Endodermal cell (in vitro differentiated cells): ENCODE measurements around the gene CELF4. TPM values are rescaled to one million over a fixed set of nuclear protein-coding genes. Genes with fewer than 3 reads are reported as not detected.

Experiments used
- DNase-seq: peaks from one replicate; pipeline ENCODE4 v3.0.0-alpha.2; 2017
- H3K27ac ChIP-seq: 2 replicates; pipeline ENCODE4 v1.5.1; 2013; ENCODE audit warnings: mild to moderate bottlenecking, low read depth, low read length, moderate library complexity
- H3K27me3 ChIP-seq: 2 replicates; pipeline ENCODE4 v1.6.1; 2013; ENCODE audit warnings: mild to moderate bottlenecking, low read length, moderate library complexity; ENCODE audit not compliant: insufficient read depth, control insufficient read depth, poor library complexity, severe bottlenecking
- H3K36me3 ChIP-seq: 2 replicates; pipeline ENCODE4 v1.7.0; 2013; ENCODE audit warnings: mild to moderate bottlenecking, low read length, moderate library complexity; ENCODE audit not compliant: control insufficient read depth, insufficient read depth
- H3K4me1 ChIP-seq: one replicate; pipeline ENCODE4 v1.7.0; 2013; ENCODE audit warnings: low read length; ENCODE audit not compliant: control insufficient read depth, insufficient read depth
- H3K4me3 ChIP-seq: 2 replicates; pipeline ENCODE4 v1.5.1; 2013; ENCODE audit warnings: mild to moderate bottlenecking, low read length, moderate library complexity
- H3K9ac ChIP-seq: 2 replicates; pipeline ENCODE4 v1.6.1; 2013; ENCODE audit warnings: mild to moderate bottlenecking, low read length, moderate library complexity; ENCODE audit not compliant: poor library complexity, severe bottlenecking; ENCODE audit errors: extremely low read depth
- H3K9me3 ChIP-seq: 2 replicates; pipeline ENCODE4 v1.6.1; 2013; ENCODE audit warnings: mild to moderate bottlenecking, low read length, moderate library complexity; ENCODE audit not compliant: control insufficient read depth
- H3K27ac Mint-ChIP-seq: 2 replicates; pipeline ENCODE4 v1.8.0; 2020; ENCODE audit warnings: mixed read lengths
- H3K27me3 Mint-ChIP-seq: 2 replicates; pipeline ENCODE4 v1.8.0; 2021; ENCODE audit warnings: mild to moderate bottlenecking, mixed read lengths; ENCODE audit not compliant: insufficient read depth
- H3K36me3 Mint-ChIP-seq: 2 replicates; pipeline ENCODE4 v1.8.0; 2020; ENCODE audit warnings: low read depth, mixed read lengths
- H3K4me1 Mint-ChIP-seq: 2 replicates; pipeline ENCODE4 v1.8.0; 2020; ENCODE audit warnings: mixed read lengths
- H3K4me3 Mint-ChIP-seq: 2 replicates; pipeline ENCODE4 v1.8.0; 2020; ENCODE audit warnings: mild to moderate bottlenecking, moderate library complexity, mixed read lengths
- H3K9me3 Mint-ChIP-seq: 2 replicates; pipeline ENCODE4 v1.8.0; 2020; ENCODE audit warnings: mild to moderate bottlenecking, mixed read lengths
- CTCF ChIP-seq: fragments of 200-600 bp; sonication (generic); conservative IDR thresholded peaks from 2 replicates; pipeline ENCODE4 v1.5.0; 2021; ENCODE audit warnings: antibody characterized with exemption, mild to moderate bottlenecking
- WGBS, 2 experiments: methylation state at CpG; one replicate each; pipeline versions ENCODE4 v1.1.5 to v1.1.7; 2013; ENCODE audit warnings: missing lambda C conversion rate in 2 of 2, mixed read lengths in 1 of 2; ENCODE audit not compliant: insufficient coverage in 1 of 2, insufficient read length in 1 of 2; 5-methylcytosine and 5-hydroxymethylcytosine counted together
- total RNA-seq, 2 donors: library from RNA; stranded (reverse); fragmentation: NEBNext Ultra II Directional in 1 of 2; extraction: Animal tissue kit (Norgen Biotek cat#: 25700) in 1 of 2; gene quantifications; 2 replicates in 1 of 2; 3 replicates in 1 of 2; pipeline ENCODE4 v1.2.1, GENCODE V29; 2021

Gene CELF4
- total RNA-seq, 2 donors from 2014 or later, result 5.7 to 6.7 TPM

GRCh38 chr18:37309861-37310260 lies 255.7 kb downstream of the CELF4 start:
- Histone ChIP-seq H3K9me3 (no peaks in the 10 kb centered on the region), H3K27me3 (no peaks in the 10 kb centered on the region), H3K4me1 (no peaks in the 10 kb centered on the region), H3K36me3 (no peaks in the 10 kb centered on the region), H3K27ac (no peak overlapping the region), H3K4me3 (no peak overlapping the region), H3K9ac (no peak overlapping the region)
- no peak for TF ChIP-seq CTCF
- no peak for DNase-seq
- no peaks in the 10 kb centered on the region for H3K9me3 Mint-ChIP-seq
- H3K27ac Mint-ChIP-seq, result no peak overlapping the region
- H3K4me3 Mint-ChIP-seq, result no peak overlapping the region
- no peaks in the 10 kb centered on the region for H3K27me3 Mint-ChIP-seq
- WGBS, 2 experiments, result 92 to 100% methylated on average over 2 to 3 of the region's 3 CpGs
- H3K4me1 Mint-ChIP-seq, result no peaks in the 10 kb centered on the region
- H3K36me3 Mint-ChIP-seq, result no peaks in the 10 kb centered on the region

DNA sequence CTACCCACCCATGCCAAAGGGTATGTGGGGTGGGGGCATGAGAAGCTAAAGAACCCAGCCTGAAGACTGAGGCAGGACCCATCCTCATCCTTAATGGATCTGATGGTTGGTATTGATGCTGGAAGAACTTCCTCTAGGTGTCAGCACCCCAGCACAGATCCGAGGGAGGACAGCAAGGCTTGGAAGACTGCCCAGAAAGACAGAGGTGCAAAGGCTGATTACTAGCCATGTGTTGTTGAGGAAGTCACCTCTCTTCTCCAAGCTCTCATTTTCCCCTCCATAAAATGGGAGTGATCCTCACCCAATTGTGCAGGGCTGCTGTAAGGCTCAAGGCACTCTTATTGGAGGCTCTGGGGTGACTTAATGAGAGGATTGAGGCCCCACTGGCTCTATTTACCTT lies 256.5 kb downstream of the CELF4 start:
- H3K9me3 Mint-ChIP-seq, result no peaks in the 10 kb centered on the region

GRCh38 chr18:37307181-37307580 lies 258.4 kb downstream of the CELF4 start:
- Histone ChIP-seq H3K9me3 (no peaks in the 10 kb centered on the region), H3K4me3 (no peak overlapping the region), H3K9ac (no peak overlapping the region), H3K27ac (no peak overlapping the region), H3K36me3 (no peaks in the 10 kb centered on the region), H3K4me1 (no peaks in the 10 kb centered on the region), H3K27me3 (no peaks in the 10 kb centered on the region)
- Mint-ChIP-seq H3K36me3 (no peaks in the 10 kb centered on the region), H3K27ac (no peak overlapping the region), H3K4me1 (no peaks in the 10 kb centered on the region), H3K4me3 (no peak overlapping the region), H3K27me3 (no peaks in the 10 kb centered on the region), H3K9me3 (no peaks in the 10 kb centered on the region)
- WGBS, 2 experiments, result 98 to 100% methylated on average over 1 to 8 of the region's 8 CpGs
- no peak for TF ChIP-seq CTCF
- DNase-seq, result no peak

More for the DNA sequence above, 256.5 kb downstream of the CELF4 start:
- no peak for DNase-seq
- no peaks in the 10 kb centered on the region for H3K27me3 ChIP-seq
- no peak overlapping the region for H3K9ac ChIP-seq
- no peak overlapping the region for H3K4me3 Mint-ChIP-seq
- no peak overlapping the region for H3K4me3 ChIP-seq
- no peaks in the 10 kb centered on the region for H3K27me3 Mint-ChIP-seq
- 50 to 89% methylated on average over 1 of the region's 1 CpG for WGBS, 2 experiments
- no peaks in the 10 kb centered on the region for H3K36me3 Mint-ChIP-seq
- no peaks in the 10 kb centered on the region for H3K36me3 ChIP-seq
- no peaks in the 10 kb centered on the region for H3K9me3 ChIP-seq
- H3K27ac Mint-ChIP-seq, result no peak overlapping the region
- H3K27ac ChIP-seq, result no peak overlapping the region
- H3K4me1 Mint-ChIP-seq, result no peaks in the 10 kb centered on the region
- TF ChIP-seq CTCF, result peak; percentile 30
- no peaks in the 10 kb centered on the region for H3K4me1 ChIP-seq
